Kidney (tissue), 14 donors: ENCODE measurements around the gene USP40. TPM values are rescaled to one million over a fixed set of nuclear protein-coding genes. Genes with fewer than 3 reads are reported as not detected.

Source experiments
- DNase-seq, 5 donors: peaks; one replicate each; pipeline ENCODE4 v3.0.0-alpha.2; 2013 to 2020
- FAIRE-seq: peaks from 2 replicates; lab custom pipeline; 2012; peaks lifted over from hg19 to GRCh38; lab: Jason Lieb, UNC
- H3K27ac ChIP-seq, 2 donors: one replicate each; pipeline ENCODE4 v1.7.0; 2013; ENCODE audit warnings: low read depth in 2 of 2, low read length in 2 of 2, inconsistent platforms in 1 of 2
- H3K27me3 ChIP-seq: one replicate; pipeline ENCODE4 v1.7.1; 2013; ENCODE audit warnings: low read length, inconsistent platforms; ENCODE audit not compliant: control insufficient read depth, insufficient read depth
- H3K36me3 ChIP-seq, 3 donors: one replicate each; pipeline versions ENCODE4 v1.7.0 to v1.7.1; 2013; ENCODE audit warnings: low read length in 3 of 3, control low read depth in 1 of 3, inconsistent platforms in 1 of 3; ENCODE audit not compliant: insufficient read depth in 3 of 3, control insufficient read depth in 2 of 3
- H3K4me1 ChIP-seq, 3 donors: one replicate each; pipeline versions ENCODE4 v1.7.0 to v1.7.1; 2013; ENCODE audit warnings: low read length in 3 of 3, inconsistent platforms in 1 of 3, low read depth in 1 of 3; ENCODE audit not compliant: control insufficient read depth in 2 of 3, insufficient read depth in 2 of 3
- H3K4me3 ChIP-seq, 3 donors: one replicate each; pipeline versions ENCODE4 v1.7.0 to v1.8.1; 2013; ENCODE audit warnings: low read length in 3 of 3, control low read depth in 1 of 3, inconsistent platforms in 1 of 3
- H3K9ac ChIP-seq, 3 donors: one replicate each; pipeline versions ENCODE4 v1.7.0 to v1.7.1; 2013; ENCODE audit warnings: low read length in 3 of 3, control low read depth in 1 of 3, inconsistent platforms in 1 of 3
- H3K9me3 ChIP-seq, 3 donors: one replicate each; pipeline versions ENCODE4 v1.7.0 to v1.7.1; 2013; ENCODE audit warnings: low read length in 3 of 3, control low read depth in 1 of 3, inconsistent platforms in 1 of 3; ENCODE audit not compliant: control insufficient read depth in 2 of 3, insufficient read depth in 1 of 3
- CTCF ChIP-seq: IDR thresholded peaks from 3 replicates; pipeline ENCODE4 v1.5.1; 2012; ENCODE audit warnings: mild to moderate bottlenecking, moderate library complexity, borderline replicate concordance; ENCODE audit not compliant: insufficient read depth; ENCODE audit errors: extremely low read depth
- intact Hi-C: fragments of 100-400 bp; cut with DNase I; formaldehyde crosslinking; loops from one replicate; pipeline ENCODE4 v1.11.1; 2022
- polyA plus RNA-seq: library from polyadenylated mRNA; stranded (reverse); fragments of 350-450 nt; fragmentation: Illumina TruSeq; extraction: RNeasy Lipid Tissue Mini Kit (QIAGEN cat#74804); gene quantifications from one replicate; pipeline ENCODE4 v1.2.3, GENCODE V29; 2014; ENCODE audit warnings: low read depth, low replicate concordance; ENCODE audit not compliant: insufficient read depth
- total RNA-seq: library from RNA; stranded (reverse); fragmentation: NEBNext Ultra II Directional; extraction: Animal tissue kit (Norgen Biotek cat#: 25700); gene quantifications from one replicate; pipeline ENCODE4 v1.2.1, GENCODE V29; 2021
- donor health status: control.
- donor health status: control.
- donor health status: control.
- donor health status: control.
- donor health status: control.
- donor health status: DM: yes; HTN: yes; CAD: no.
- donor health status: Normal renal cell carcinoma (clear cell type).

The USP40 gene
- total and polyA plus RNA-seq, 2 donors from 2014 or later = 28.5 to 51.6 TPM

- Histone ChIP-seq H3K9me3 (peaks cover 0 to 5% (median 0%) of the 10 kb centered on the region in 3 donors), H3K4me1 (no peaks in the 10 kb centered on the region), H3K36me3 (peaks cover 0 to 19% (median 9%) of the 10 kb centered on the region in 3 donors), H3K27me3 (no peaks in the 10 kb centered on the region), H3K27ac (no peak overlapping the region), H3K4me3 (no peak overlapping the region), H3K9ac (no peak overlapping the region)
- FAIRE-seq (no peak), DNase-seq (no peak)
- TF ChIP-seq CTCF = no peak
- intact Hi-C loops = no loop called here
These were observed 93.2 kb downstream of the USP40 start for GRCh38 chr2:233473386-233473791.

DNA sequence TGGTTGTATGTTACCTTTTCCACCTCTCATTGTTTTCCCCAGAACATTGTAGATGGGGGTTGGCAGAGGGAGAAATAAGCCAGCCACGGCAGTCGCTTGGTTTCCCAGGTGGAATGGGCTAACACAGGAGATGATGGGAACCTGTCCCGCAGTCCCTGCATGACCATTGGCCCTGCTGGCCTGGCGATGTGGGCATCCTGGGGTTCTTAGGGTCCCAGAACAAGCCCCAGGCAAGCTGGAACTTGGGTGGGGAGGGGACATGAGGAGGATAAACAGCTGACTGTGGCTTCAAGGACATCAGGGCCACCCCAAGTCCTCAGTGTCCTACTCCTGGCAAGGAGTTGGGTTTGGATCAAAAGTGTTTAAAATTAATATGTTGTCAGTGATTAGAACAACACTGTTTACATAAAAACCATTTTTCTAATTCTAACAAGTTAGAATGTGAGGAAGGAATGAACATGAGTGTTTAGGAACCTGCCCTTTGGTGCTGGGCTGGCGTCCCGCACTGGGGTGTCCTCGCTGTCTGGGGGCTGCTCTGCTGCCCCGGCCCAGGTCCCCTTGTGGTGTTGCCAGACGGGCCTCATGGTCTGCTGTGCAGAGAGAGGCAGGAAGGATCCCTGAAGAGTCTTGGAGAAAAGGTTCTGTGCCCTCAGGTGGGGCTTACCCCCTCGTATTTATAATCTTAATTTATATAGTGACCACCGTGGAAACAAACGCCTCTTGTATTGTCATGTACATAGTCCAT lies 95.1 kb downstream of the USP40 start:
- H3K4me1 ChIP-seq = no peaks in the 10 kb centered on the region
- H3K4me3 ChIP-seq = no peak overlapping the region
- DNase-seq (no peak), FAIRE-seq (no peak)
- H3K27ac ChIP-seq = no peak overlapping the region
- H3K36me3 ChIP-seq = peaks cover 0 to 9% (median 3%) of the 10 kb centered on the region in 3 donors
- H3K9me3 ChIP-seq = peaks cover 0 to 5% (median 0%) of the 10 kb centered on the region in 3 donors
- intact Hi-C loops = no loop called here
- no peak overlapping the region for H3K9ac ChIP-seq
- TF ChIP-seq CTCF = no peak
- no peaks in the 10 kb centered on the region for H3K27me3 ChIP-seq

GRCh38 chr2:233470839-233471238 lies 95.7 kb downstream of the USP40 start:
- intact Hi-C loops = no loop called here
- TF ChIP-seq CTCF = no peak
- Histone ChIP-seq H3K36me3 (peaks cover 0 to 5% (median 5%) of the 10 kb centered on the region in 3 donors), H3K9ac (no peak overlapping the region), H3K27me3 (no peaks in the 10 kb centered on the region), H3K27ac (no peak overlapping the region), H3K4me3 (no peak overlapping the region), H3K4me1 (no peaks in the 10 kb centered on the region), H3K9me3 (peaks cover 0 to 5% (median 0%) of the 10 kb centered on the region in 3 donors)
- no peak for FAIRE-seq
- peak in 1 of 5 donors; percentile 31 for DNase-seq
